ENCODE data around the gene S100A11.
"Not testable (repeated sequence)": the region's sequence is repeated elsewhere in the genome, so short reads cannot be mapped to it uniquely, and the experiment has no call there.

Gene S100A11

GRCh38 chr1:152036267-152037216 is at the start of gene S100A11:
TSS of gene S100A11 (minus strand) at chr1:152037004. CDS start at chr1:152036915, 89 bp downstream.
- DNase-seq = peak; percentile 49

- no peak for DNase-seq
Observed at GRCh38 chr1:152084853-152085252, 48.0 kb upstream of the S100A11 start.

- not testable (repeated sequence) for DNase-seq
Observed at GRCh38 chr1:152081026-152081425, 44.2 kb upstream of the S100A11 start.

- DNase-seq = not testable (repeated sequence)
Observed at GRCh38 chr1:152080494-152080893, 43.7 kb upstream of the S100A11 start.

GRCh38 chr1:152078831-152079441 is 42.1 kb upstream of the S100A11 start:
- DNase-seq = no peak

- DNase-seq = no peak
Observed at GRCh38 chr1:152072311-152072710, 35.5 kb upstream of the S100A11 start.

GRCh38 chr1:152071123-152071522 is 34.3 kb upstream of the S100A11 start:
- no peak for DNase-seq

- no peak for DNase-seq
Observed at GRCh38 chr1:152067929-152068328, 31.1 kb upstream of the S100A11 start.

- DNase-seq = no peak
Observed at GRCh38 chr1:152067150-152067549, 30.3 kb upstream of the S100A11 start.

GRCh38 chr1:152061952-152062351 is 25.1 kb upstream of the S100A11 start:
- no peak for DNase-seq

- no peak for DNase-seq
Observed at GRCh38 chr1:152053375-152053774, 16.6 kb upstream of the S100A11 start.

GRCh38 chr1:152052606-152053005 is 15.8 kb upstream of the S100A11 start:
- peak; percentile 75 for DNase-seq

GRCh38 chr1:152050886-152051675 is 14.3 kb upstream of the S100A11 start:
- DNase-seq = no peak

- no peak for DNase-seq
Observed at GRCh38 chr1:152049291-152050083, 12.7 kb upstream of the S100A11 start.

- DNase-seq = no peak
Observed at GRCh38 chr1:152048416-152049009, 11.7 kb upstream of the S100A11 start.

GRCh38 chr1:152047730-152048415 is 11.1 kb upstream of the S100A11 start:
- DNase-seq = peak; percentile 65

- no peak for DNase-seq
Observed at GRCh38 chr1:152047413-152047729, 10.6 kb upstream of the S100A11 start.

GRCh38 chr1:152044386-152044785 is 7.6 kb upstream of the S100A11 start:
- DNase-seq = no peak

GRCh38 chr1:152043870-152044269 is 7.1 kb upstream of the S100A11 start:
- no peak for DNase-seq

- DNase-seq = no peak
Observed at GRCh38 chr1:152042030-152042429, 5.2 kb upstream of the S100A11 start.

- no peak for DNase-seq
Observed at GRCh38 chr1:152039886-152040285, 3.1 kb upstream of the S100A11 start.

- DNase-seq = peak; percentile 38
Observed at GRCh38 chr1:152039461-152039860, 2.7 kb upstream of the S100A11 start.
